OCI-LY1 (cell line): ENCODE measurements around the gene RAB4B.

Source experiments
- H2AFZ ChIP-seq: fragments of 200-600 bp; sonication (generic), shearing (Covaris generic); 2 replicates; pipeline ENCODE4 v1.6.0; 2014; ENCODE audit warnings: antibody characterized with exemption, mild to moderate bottlenecking, low read length
- H3F3A ChIP-seq: fragments of 200-600 bp; sonication (generic), shearing (Covaris generic); 2 replicates; pipeline ENCODE4 v1.6.0; 2014; ENCODE audit warnings: mild to moderate bottlenecking, antibody characterized with exemption, low read length, moderate library complexity; ENCODE audit not compliant: insufficient read depth
- H3K27ac ChIP-seq: fragments of 200-600 bp; sonication (generic); 2 replicates; pipeline ENCODE4 v1.5.1; 2014; ENCODE audit warnings: low read length, mixed run types, mild to moderate bottlenecking, low read depth; ENCODE audit not compliant: poor library complexity, severe bottlenecking
- H3K27me3 ChIP-seq: fragments of 200-600 bp; sonication (generic); 2 replicates; pipeline ENCODE4 v1.6.0; 2014; ENCODE audit warnings: antibody characterized with exemption, mild to moderate bottlenecking, low read length, moderate library complexity; ENCODE audit not compliant: insufficient read depth
- H3K36me3 ChIP-seq: fragments of 200-600 bp; sonication (generic); 2 replicates; pipeline ENCODE4 v1.6.1; 2014; ENCODE audit warnings: mild to moderate bottlenecking, antibody characterized with exemption, low read length, moderate library complexity, mixed read lengths; ENCODE audit not compliant: insufficient read depth
- H3K4me1 ChIP-seq: fragments of 200-600 bp; sonication (generic); 2 replicates; pipeline ENCODE4 v1.5.1; 2014; ENCODE audit warnings: mild to moderate bottlenecking, low read length, moderate library complexity; ENCODE audit not compliant: insufficient read depth, severe bottlenecking
- H3K4me2 ChIP-seq: fragments of 200-600 bp; sonication (generic), shearing (Covaris generic); 2 replicates; pipeline ENCODE4 v1.6.1; 2014; ENCODE audit warnings: low read length
- H3K4me3 ChIP-seq: fragments of 200-600 bp; sonication (generic); 2 replicates; pipeline ENCODE4 v1.5.1; 2014; ENCODE audit warnings: low read length, low read depth, mild to moderate bottlenecking, mixed read lengths; ENCODE audit not compliant: poor library complexity, severe bottlenecking
- H3K79me2 ChIP-seq: fragments of 200-600 bp; shearing (Covaris generic); 2 replicates; pipeline ENCODE4 v1.6.1; 2016; ENCODE audit warnings: mixed run types, low read length, mixed read lengths; ENCODE audit not compliant: insufficient read depth
- H3K9ac ChIP-seq: fragments of 200-600 bp; sonication (generic), shearing (Covaris generic); 2 replicates; pipeline ENCODE4 v1.6.1; 2014; ENCODE audit warnings: mild to moderate bottlenecking, low read length, mixed read lengths
- H3K9me2 ChIP-seq: fragments of 200-600 bp; sonication (generic), shearing (Covaris generic); 2 replicates; pipeline ENCODE4 v1.6.1; 2014; ENCODE audit warnings: low read depth, mild to moderate bottlenecking, low read length, mixed read lengths
- H3K9me3 ChIP-seq: fragments of 200-600 bp; shearing (Covaris generic); 2 replicates; pipeline ENCODE4 v1.6.1; 2014; ENCODE audit warnings: low read length, mixed read lengths
- H4K20me1 ChIP-seq: fragments of 200-600 bp; sonication (generic), shearing (Covaris generic); 2 replicates; pipeline ENCODE4 v1.6.0; 2016; ENCODE audit warnings: mild to moderate bottlenecking, low read length; ENCODE audit not compliant: insufficient read depth
- EZH2 ChIP-seq: fragments of 200-600 bp; sonication (generic), shearing (Covaris generic); IDR thresholded peaks from 2 replicates; pipeline ENCODE4 v1.8.0; 2017; ENCODE audit warnings: borderline replicate concordance, mixed run types, mild to moderate bottlenecking, antibody characterized with exemption, low read length, moderate library complexity, mixed read lengths
- TF ChIP-seq, protein P1 (sequence below): fragments of 200-600 bp; sonication (generic), shearing (Covaris generic); IDR thresholded peaks from 2 replicates; pipeline ENCODE4 v1.5.1; 2017; ENCODE audit warnings: mild to moderate bottlenecking, antibody characterized with exemption, low read length, moderate library complexity, mixed read lengths

The RAB4B gene

DNA sequence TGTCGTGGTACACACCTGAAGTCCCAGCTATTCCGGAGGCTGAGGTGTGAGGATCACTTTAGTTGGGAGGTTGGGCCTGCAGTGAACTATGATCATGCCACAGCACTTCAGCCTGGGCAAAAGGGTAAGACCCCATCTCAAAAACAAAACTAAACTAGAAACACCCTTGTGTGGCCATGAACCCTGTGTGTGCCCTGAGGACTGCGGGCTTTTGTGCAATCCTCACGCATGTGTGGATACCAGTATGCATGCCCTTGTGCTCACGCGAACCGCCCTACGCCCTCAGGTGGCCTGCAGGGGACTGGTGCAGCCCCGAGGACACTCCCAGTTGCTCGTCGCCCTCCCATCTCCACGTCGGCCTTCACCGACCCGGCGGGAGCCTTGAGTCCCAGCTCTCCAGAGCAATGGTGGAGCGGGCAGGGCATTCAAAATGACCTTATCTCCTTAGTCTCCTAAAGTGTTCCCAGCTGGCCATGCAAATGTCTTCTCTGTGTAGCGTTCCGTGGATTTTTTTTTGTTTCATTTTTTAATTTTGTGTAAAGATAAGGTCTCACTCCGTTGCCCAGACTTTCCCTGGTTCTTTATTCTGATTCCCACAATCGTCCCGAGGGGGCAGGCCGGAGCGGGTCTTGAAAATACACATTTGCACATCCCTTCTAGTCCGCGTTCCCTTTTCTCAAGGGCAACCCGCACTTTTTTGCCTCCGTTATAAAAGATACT is 20.1 kb downstream of the RAB4B start:
- no peak for TF ChIP-seq EZH2
- TF ChIP-seq, protein P1, sequence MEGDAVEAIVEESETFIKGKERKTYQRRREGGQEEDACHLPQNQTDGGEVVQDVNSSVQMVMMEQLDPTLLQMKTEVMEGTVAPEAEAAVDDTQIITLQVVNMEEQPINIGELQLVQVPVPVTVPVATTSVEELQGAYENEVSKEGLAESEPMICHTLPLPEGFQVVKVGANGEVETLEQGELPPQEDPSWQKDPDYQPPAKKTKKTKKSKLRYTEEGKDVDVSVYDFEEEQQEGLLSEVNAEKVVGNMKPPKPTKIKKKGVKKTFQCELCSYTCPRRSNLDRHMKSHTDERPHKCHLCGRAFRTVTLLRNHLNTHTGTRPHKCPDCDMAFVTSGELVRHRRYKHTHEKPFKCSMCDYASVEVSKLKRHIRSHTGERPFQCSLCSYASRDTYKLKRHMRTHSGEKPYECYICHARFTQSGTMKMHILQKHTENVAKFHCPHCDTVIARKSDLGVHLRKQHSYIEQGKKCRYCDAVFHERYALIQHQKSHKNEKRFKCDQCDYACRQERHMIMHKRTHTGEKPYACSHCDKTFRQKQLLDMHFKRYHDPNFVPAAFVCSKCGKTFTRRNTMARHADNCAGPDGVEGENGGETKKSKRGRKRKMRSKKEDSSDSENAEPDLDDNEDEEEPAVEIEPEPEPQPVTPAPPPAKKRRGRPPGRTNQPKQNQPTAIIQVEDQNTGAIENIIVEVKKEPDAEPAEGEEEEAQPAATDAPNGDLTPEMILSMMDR = peak; percentile 50; the same call in 1 of the 2 replicates
- no peaks in the 10 kb centered on the region for H3F3A ChIP-seq
- H3K9me2 ChIP-seq = no peaks in the 10 kb centered on the region
- H3K4me3 ChIP-seq = peak overlapping the region; percentile 56
- no peak overlapping the region for H2AFZ ChIP-seq
- peak overlapping the region; percentile 69 for H3K9ac ChIP-seq
- H3K9me3 ChIP-seq = no peaks in the 10 kb centered on the region
- H3K27ac ChIP-seq = peak overlapping the region; percentile 89
- peaks cover 28% of the 10 kb centered on the region for H3K79me2 ChIP-seq
- H3K36me3 ChIP-seq = peaks cover 26% of the 10 kb centered on the region; the same call in 1 of the 2 replicates
- H3K4me1 ChIP-seq = peaks cover 42% of the 10 kb centered on the region
- no peaks in the 10 kb centered on the region for H4K20me1 ChIP-seq
- H3K4me2 ChIP-seq = peak overlapping the region; percentile 72
- H3K27me3 ChIP-seq = no peaks in the 10 kb centered on the region

DNA sequence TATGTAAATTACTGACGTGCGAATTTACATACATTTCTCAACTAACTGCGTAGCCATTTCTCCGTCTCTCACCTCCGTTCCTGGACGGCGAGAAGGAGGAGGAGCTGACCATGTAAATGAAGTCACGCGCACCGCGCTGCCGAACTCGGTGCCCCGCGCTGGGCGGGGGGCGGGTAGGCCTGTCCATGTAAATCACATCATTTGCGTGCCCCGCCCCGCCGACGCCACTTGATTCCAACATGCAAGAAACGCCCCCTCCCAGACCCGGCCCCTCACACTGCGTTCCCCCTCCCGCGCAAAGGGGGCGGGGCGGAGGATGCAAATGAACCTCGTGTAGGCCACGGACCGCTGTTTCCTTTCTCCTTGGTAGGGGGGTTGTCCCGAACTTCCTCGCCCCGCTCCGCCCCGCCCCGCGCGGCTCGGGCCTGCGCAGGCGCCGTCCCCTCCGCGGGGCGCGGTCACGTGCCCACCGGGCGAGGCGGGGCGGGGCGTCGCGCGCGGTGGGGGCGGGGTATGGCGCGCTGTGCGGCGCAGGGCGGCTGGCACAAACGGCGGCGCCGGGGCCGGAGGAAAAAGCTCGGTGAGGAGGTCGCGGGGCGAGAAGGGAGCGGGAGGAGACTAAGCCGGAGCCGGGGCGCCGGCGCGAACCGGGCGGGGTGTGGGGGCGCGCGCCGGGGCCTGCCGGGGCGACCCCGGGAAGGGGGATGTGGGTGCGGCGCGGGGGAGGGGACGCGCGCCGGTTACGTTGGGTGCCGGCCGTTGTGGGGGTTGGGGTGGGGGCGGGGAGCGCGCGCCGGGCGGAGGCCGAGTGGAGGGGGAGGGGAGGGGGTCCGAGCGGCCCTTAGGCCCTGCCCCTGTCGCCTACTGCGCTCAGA is 20.9 kb downstream of the RAB4B start, which contains the start of gene EGLN2:
Gene EGLN2, plus strand, starts transcription at position 509 of the 875 bp plus-strand sequence. CDS start 1,382 bp downstream, outside the sequence.
- no peak for TF ChIP-seq EZH2
- TF ChIP-seq, protein P1 = no peak
- Histone ChIP-seq H3K27ac (peak within 1 kb of the TSS; percentile 89), H3K4me1 (peaks cover 50% of the 10 kb centered on the region), H3F3A (no peaks in the 10 kb centered on the region), H3K9ac (peak within 1 kb of the TSS; percentile 94), H3K79me2 (peaks cover 29% of the 10 kb centered on the region), H3K4me2 (peak within 1 kb of the TSS; percentile 92), H2AFZ (no peak within 1 kb of the TSS), H3K27me3 (no peaks in the 10 kb centered on the region), H3K36me3 (peaks cover 26% of the 10 kb centered on the region; the same call in 1 of the 2 replicates), H3K9me3 (no peaks in the 10 kb centered on the region), H4K20me1 (no peaks in the 10 kb centered on the region), H3K9me2 (no peaks in the 10 kb centered on the region), H3K4me3 (peak within 1 kb of the TSS; percentile 92)

DNA sequence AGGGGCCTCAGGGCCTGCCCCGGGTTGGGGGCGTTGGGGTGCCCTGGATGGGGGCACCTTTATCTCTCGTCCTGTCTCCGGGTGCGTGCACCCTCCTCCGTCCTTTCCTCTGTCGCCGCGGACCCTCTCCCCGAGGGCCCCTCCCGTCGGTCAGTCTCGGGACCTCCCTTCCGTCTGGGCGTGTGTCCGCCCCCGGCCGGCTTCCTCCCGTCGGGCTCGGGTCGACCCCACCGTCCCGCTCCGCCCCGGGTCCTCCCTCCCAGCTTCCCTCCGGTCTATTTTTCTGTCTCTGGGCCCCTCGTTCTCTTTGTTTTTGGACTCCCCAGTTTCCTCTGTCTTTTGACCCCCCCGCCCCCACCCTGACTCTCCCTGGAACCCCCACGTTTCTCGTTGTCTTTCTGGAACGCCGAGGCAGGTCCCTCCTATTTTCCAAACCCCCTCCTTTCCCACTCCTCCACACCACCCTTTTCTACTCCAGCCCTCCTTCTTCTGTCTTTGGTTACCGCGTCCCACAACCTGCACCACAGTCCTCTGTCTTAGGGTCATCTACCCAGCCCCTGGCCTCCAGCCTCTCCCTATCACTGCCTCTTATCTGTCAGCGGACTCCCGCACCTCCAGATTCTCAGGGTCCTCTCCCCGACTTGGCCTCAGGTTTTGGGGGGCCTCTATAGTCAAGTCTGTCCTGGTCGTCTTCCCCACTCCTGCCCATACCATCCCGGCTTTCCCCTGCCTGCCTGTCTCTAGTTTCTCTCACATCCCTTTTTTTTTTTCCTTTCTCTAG is 21.7 kb downstream of the RAB4B start:
- peak overlapping the region; percentile 92 for H3K4me3 ChIP-seq
- peak overlapping the region; percentile 92 for H3K4me2 ChIP-seq
- no peak overlapping the region for H2AFZ ChIP-seq
- H3K27me3 ChIP-seq = no peaks in the 10 kb centered on the region
- H3K36me3 ChIP-seq = peaks cover 34% of the 10 kb centered on the region; the same call in 1 of the 2 replicates
- no peaks in the 10 kb centered on the region for H4K20me1 ChIP-seq
- H3K9me2 ChIP-seq = no peaks in the 10 kb centered on the region
- TF ChIP-seq, protein P1 = no peak
- TF ChIP-seq EZH2 = no peak
- peak overlapping the region; percentile 67 for H3K27ac ChIP-seq
- peak overlapping the region; percentile 94 for H3K9ac ChIP-seq
- no peaks in the 10 kb centered on the region for H3F3A ChIP-seq
- H3K4me1 ChIP-seq = peaks cover 58% of the 10 kb centered on the region
- H3K79me2 ChIP-seq = peaks cover 36% of the 10 kb centered on the region
- no peaks in the 10 kb centered on the region for H3K9me3 ChIP-seq
